Ovary (tissue), 9 donors: Measurements from ENCODE around the gene BABAM2. TPM values are rescaled to one million over a fixed set of nuclear protein-coding genes. Genes with fewer than 3 reads are reported as not detected.

Experiments used
- DNase-seq, 5 donors: peaks; one replicate each; pipeline ENCODE4 v3.0.0-alpha.2; 2019 to 2020
- H3K27ac ChIP-seq, 2 donors: fragments of 200-600 bp; one replicate each; pipeline versions ENCODE4 v1.5.1 to v1.8.0; 2019 to 2022
- H3K27me3 ChIP-seq: fragments of 200-600 bp; one replicate; pipeline ENCODE4 v1.8.0; 2022
- H3K36me3 ChIP-seq: fragments of 200-600 bp; sonication (generic); one replicate; pipeline ENCODE4 v1.5.1; 2019
- H3K4me1 ChIP-seq: one replicate; pipeline ENCODE4 v1.8.1; 2013; ENCODE audit warnings: mild to moderate bottlenecking, moderate library complexity; ENCODE audit not compliant: insufficient read depth
- H3K4me3 ChIP-seq: fragments of 200-600 bp; sonication (generic); one replicate; pipeline ENCODE4 v1.5.1; 2017
- H3K9me3 ChIP-seq, 2 donors: fragments of 200-600 bp in 1 of 2; sonication (generic) in 1 of 2; one replicate each; pipeline versions ENCODE4 v1.5.1 to v1.8.1; 2013 to 2019; ENCODE audit warnings: mild to moderate bottlenecking in 1 of 2, moderate library complexity in 1 of 2
- CTCF ChIP-seq, 3 donors: fragments of 450-650 bp in 2 of 3; fragments of 200-600 bp in 1 of 3; IDR thresholded peaks; one replicate each; pipeline versions ENCODE4 v1.5.1 to v1.8.0; 2016 to 2022; ENCODE audit warnings: antibody characterized with exemption in 3 of 3, mild to moderate bottlenecking in 1 of 3
- EP300 ChIP-seq: sonication (generic); formaldehyde crosslinking; IDR thresholded peaks from one replicate; pipeline ENCODE4 v1.6.1; 2017; ENCODE audit warnings: antibody characterized with exemption
- POLR2A ChIP-seq: fragments of 450-650 bp; IDR thresholded peaks from one replicate; pipeline ENCODE4 v1.6.1; 2017; ENCODE audit warnings: antibody characterized with exemption, mild to moderate bottlenecking, moderate library complexity
- WGBS, 3 donors: extraction: QIAGEN DNeasy Blood & Tissue Kit in 1 of 3; methylation state at CpG; one replicate each; pipeline versions ENCODE4 v1.1.5 to v1.1.7; 2013 to 2017; 5-methylcytosine and 5-hydroxymethylcytosine counted together
- intact Hi-C, 4 donors: fragments of 100-400 bp; cut with DNase I; formaldehyde crosslinking; loops; one replicate each; pipeline versions ENCODE4 v1.11.0 to v1.15.1; 2022 to 2023
- polyA plus RNA-seq, 2 donors: library from polyadenylated mRNA; stranded (reverse); fragments of 200-250 nt in 1 of 2; fragments of 350-450 nt in 1 of 2; fragmentation: Illumina TruSeq in 1 of 2; extraction: RNeasy Lipid Tissue Mini Kit (QIAGEN cat#74804) in 1 of 2; gene quantifications; one replicate each; pipeline ENCODE4 v1.2.3, GENCODE V29; 2013 to 2014
- total RNA-seq, 7 donors: library from RNA; depleted of rRNA in 2 of 7; stranded (reverse); fragments of >200 nt in 2 of 7; fragmentation: NEBNext Ultra II Directional in 3 of 7; extraction: Animal tissue kit (Norgen Biotek cat#: 25700) in 3 of 7; gene quantifications; one replicate each; pipeline versions ENCODE4 v1.1.0 to v1.2.4, GENCODE V29; 2016 to 2023
- donor health status: DM: no; HTN: no; CAD: no; lungs with moderate emphysema.
- donor health status: DM: no; HTN: no; CAD: no.
- donor health status: Bipolar disorder and iron deficiency.
- donor health status: DM: yes; HTN: yes; CAD: no.
- donor health status: DM: no; HTN: no; CAD: no.
- donor health status: DM: yes; HTN: yes; CAD: no.

The BABAM2 gene
- total and polyA plus RNA-seq, 9 donors = 22.0 to 96.7 (median 46.8) TPM

DNA sequence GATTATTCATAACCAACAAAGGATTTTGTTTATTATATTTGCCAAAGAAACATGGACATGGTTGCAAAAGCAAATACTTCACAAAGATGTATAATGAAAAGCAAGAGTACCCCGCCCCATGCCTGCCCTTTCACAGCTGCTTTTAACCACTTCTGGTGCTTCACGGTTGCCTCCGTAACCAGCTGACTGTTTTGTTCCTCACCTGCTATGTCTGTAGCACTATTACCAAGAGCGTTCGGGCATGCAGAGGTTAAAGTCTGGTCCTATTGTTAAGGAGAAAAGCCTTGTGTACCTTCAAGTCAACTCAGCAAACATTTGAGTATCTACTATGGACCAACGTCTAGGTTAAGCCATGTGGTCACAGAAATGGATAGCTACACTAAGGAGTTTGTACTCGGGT is 386.9 kb downstream of the BABAM2 start:
- Histone ChIP-seq H3K4me3 (no peak overlapping the region), H3K9me3 (no peaks in the 10 kb centered on the region), H3K27ac (no peak overlapping the region), H3K4me1 (peaks cover 9% of the 10 kb centered on the region), H3K27me3 (no peaks in the 10 kb centered on the region), H3K36me3 (no peaks in the 10 kb centered on the region)
- WGBS, 3 donors = 91 to 94% (median 92%) methylated on average over 7 of the region's 7 CpGs
- TF ChIP-seq CTCF (IDR thresholded peaks at IDR 0.05) = no peak
- TF ChIP-seq POLR2A = no peak
- TF ChIP-seq EP300 = no peak
- no peak for DNase-seq
- intact Hi-C loops = no loop called here

- no peak for TF ChIP-seq EP300
- TF ChIP-seq POLR2A = no peak
- no peak for TF ChIP-seq CTCF (IDR thresholded peaks at IDR 0.05)
- intact Hi-C loops = no loop called here
- Histone ChIP-seq H3K4me3 (no peak overlapping the region), H3K27ac (no peak overlapping the region), H3K9me3 (no peaks in the 10 kb centered on the region), H3K27me3 (no peaks in the 10 kb centered on the region), H3K36me3 (no peaks in the 10 kb centered on the region), H3K4me1 (peaks cover 9% of the 10 kb centered on the region)
- 90 to 94% (median 92%) methylated on average over 4 of the region's 4 CpGs for WGBS, 3 donors
- no peak for DNase-seq
These were observed 388.8 kb downstream of the BABAM2 start for GRCh38 chr2:28279371-28279770.

DNA sequence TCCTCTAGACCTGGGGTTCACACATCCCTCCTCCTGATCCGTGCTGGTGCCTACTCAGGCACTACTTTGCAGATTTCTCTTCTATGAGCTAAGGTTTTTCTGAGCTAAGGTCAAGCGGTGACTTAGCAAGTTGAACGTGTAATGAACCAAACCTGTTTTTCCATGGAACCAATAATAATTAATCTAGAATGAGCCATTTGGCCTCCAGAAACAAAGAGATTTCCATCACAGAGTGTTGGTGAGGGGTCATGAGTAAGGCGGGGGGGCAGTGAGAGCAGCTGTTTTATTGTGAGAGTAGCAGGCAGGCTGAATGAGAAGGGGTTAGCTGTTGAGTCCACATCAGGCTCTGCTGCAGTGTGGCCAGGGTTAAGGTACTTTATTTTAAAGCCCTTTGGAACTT is 390.1 kb downstream of the BABAM2 start:
- DNase-seq = no peak
- no peaks in the 10 kb centered on the region for H3K36me3 ChIP-seq
- TF ChIP-seq POLR2A (no peak), EP300 (no peak), CTCF (IDR thresholded peaks at IDR 0.05) (no peak)
- peaks cover 2% of the 10 kb centered on the region for H3K4me1 ChIP-seq
- no peaks in the 10 kb centered on the region for H3K9me3 ChIP-seq
- no peak overlapping the region for H3K4me3 ChIP-seq
- H3K27ac ChIP-seq = no peak overlapping the region
- 96 to 99% (median 97%) methylated on average over 4 of the region's 4 CpGs for WGBS, 3 donors
- no peaks in the 10 kb centered on the region for H3K27me3 ChIP-seq
- intact Hi-C loops = loop anchor here in 1 of 4 donors (10.0 kb wide), 1 partner anchor 54 kb away; no protein-coding TSS in a partner anchor

GRCh38 chr2:28281739-28282138 is 391.2 kb downstream of the BABAM2 start:
- intact Hi-C loops = loop anchor here in 1 of 4 donors (10.0 kb wide), 1 partner anchor 53 kb away; no protein-coding TSS in a partner anchor
- no peak for DNase-seq
- Histone ChIP-seq H3K9me3 (no peaks in the 10 kb centered on the region), H3K27ac (no peak overlapping the region), H3K4me1 (peaks cover 5% of the 10 kb centered on the region), H3K4me3 (no peak overlapping the region), H3K27me3 (no peaks in the 10 kb centered on the region), H3K36me3 (no peaks in the 10 kb centered on the region)
- 95 to 96% (median 96%) methylated on average over 1 of the region's 1 CpG for WGBS, 3 donors
- TF ChIP-seq EP300 (no peak), POLR2A (no peak), CTCF (IDR thresholded peaks at IDR 0.05) (no peak)
